ENCODE results near the gene NRP1. TPM values are rescaled to one million over a fixed set of nuclear protein-coding genes. Genes with fewer than 3 reads are reported as not detected.
"Not testable (repeated sequence)": the region's sequence is repeated elsewhere in the genome, so short reads cannot be mapped to it uniquely, and the experiment has no call there.

NRP1 gene
- total RNA-seq, 1 donor from 2014 or later: 91.9 TPM

GRCh38 chr10:33145451-33146188 lies 188.8 kb downstream of the NRP1 start:
- DNase-seq: peak; percentile 19

GRCh38 chr10:33143160-33143728 lies 191.2 kb downstream of the NRP1 start:
- DNase-seq: no peak

GRCh38 chr10:33142295-33142694 lies 192.2 kb downstream of the NRP1 start:
- no peak for DNase-seq

DNA sequence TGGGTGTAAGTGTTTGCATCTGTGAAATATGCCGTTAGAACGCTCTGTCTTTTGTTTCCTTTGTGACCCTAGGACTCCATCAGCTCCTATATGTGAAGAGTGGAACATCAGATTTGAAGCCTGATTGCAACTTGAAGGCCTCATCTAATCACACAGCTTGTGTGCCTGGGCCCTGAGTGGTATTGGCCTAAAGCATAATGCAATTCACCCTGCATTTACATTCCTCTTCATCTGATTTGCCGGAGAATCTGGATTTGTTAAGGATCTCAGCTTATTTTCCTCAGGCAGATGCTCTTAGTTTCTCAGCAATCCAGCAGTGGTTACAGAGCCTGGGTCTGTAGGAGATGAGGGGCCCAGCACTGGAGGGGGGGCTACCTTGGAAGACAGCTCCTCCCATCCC lies 193.2 kb downstream of the NRP1 start:
- DNase-seq: no peak

DNA sequence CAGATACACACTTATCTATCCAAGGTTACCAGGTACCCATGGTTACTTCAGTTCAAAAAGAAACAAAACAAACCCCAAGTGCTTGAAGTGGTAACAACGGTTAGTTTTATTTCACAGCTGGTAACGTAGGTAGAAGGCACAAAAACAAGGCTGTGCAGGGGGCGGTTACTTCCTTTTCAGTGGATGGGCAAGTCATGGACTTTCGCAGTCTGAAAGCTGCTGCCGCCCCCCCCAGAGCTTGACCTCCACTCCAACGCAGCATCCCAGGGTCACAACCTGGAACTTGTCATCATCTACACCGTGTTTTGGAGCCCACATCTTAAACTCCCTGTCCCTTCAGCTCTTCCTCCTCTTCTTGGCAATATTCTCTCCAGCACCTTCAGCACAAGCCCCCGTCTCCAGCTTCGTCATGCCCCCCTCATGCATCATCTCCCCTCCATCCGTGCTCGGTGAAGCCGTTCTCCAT lies 195.3 kb downstream of the NRP1 start:
- DNase-seq: no peak

- not testable (repeated sequence) for DNase-seq
These were observed 195.8 kb downstream of the NRP1 start for GRCh38 chr10:33138686-33139085.

GRCh38 chr10:33137356-33138005 lies 197.0 kb downstream of the NRP1 start:
- no peak for DNase-seq

DNA sequence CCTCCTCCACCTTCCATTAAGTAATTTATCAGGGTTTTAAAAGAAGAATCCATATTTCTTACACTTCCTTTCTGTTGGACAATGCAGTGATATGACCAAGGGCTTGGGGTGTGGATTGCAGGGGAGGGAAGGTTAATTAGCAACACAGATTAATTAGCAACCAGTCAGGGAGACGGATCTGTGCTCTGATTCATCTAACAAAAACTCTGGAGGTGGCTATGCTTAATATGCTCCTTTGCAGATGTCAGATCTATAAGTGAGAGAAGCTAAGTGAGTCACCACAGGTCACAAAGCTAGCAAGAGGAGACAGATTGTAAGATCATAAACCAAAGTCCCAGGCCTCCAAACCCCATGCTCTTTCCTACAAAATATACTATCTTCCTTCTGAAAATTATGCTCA lies 197.7 kb downstream of the NRP1 start:
- DNase-seq: no peak

GRCh38 chr10:33136271-33136670 lies 198.2 kb downstream of the NRP1 start:
- DNase-seq: no peak

DNA sequence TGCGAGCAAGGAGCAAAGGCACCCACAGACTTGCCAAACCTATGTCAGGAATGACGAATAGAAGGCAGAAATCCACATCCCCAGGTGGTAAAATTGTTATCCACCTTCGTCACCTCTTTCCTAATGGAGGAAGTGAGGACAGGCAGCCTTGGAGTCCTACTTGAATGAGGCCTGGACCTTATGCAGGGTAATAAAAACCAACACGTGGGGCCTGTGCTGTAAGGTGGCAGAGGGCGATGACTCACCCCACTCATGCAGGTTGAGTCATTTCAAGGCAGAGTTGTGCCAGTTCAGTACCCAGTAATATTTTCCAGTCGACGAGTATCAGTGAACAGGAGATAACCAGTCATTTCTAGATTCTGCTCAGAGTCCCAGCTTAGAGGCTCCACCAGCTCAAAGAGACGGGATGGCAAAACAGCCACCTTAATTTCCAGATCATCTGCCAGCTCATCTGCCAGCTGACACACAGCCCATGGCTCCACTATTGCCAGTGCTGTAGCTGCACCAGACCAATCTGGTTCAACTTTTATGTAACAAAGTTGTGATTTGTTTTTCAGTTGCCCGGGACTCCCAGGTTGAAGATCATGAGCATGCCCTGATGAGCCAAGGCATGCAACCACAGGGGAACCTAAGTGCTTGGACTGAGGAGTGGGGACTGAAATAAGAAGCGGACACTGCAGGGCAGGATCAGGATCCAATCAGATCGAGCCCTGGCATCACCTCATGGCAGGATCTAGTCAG lies 200.3 kb downstream of the NRP1 start:
- DNase-seq: no peak

DNA sequence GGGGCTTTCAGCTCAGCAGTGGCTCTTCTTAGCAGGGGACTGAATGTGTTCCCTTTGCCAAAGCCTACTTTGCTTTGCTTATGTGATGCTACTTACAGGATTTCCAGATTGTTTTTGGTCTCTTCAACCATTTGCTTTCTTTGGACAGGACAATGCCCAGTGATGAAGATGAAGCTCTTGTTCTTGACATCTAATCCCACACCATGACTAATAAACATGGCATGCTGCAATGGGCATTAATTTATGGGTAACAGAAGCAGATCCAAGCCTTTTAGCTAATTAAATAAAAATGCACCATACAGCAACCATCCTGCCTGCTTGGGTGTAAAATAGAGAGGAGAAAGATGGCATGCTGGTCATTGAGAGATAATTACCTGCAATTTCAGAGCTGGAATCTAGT lies 200.9 kb downstream of the NRP1 start:
- no peak for DNase-seq

GRCh38 chr10:33132626-33133025 lies 201.8 kb downstream of the NRP1 start:
- no peak for DNase-seq

DNA sequence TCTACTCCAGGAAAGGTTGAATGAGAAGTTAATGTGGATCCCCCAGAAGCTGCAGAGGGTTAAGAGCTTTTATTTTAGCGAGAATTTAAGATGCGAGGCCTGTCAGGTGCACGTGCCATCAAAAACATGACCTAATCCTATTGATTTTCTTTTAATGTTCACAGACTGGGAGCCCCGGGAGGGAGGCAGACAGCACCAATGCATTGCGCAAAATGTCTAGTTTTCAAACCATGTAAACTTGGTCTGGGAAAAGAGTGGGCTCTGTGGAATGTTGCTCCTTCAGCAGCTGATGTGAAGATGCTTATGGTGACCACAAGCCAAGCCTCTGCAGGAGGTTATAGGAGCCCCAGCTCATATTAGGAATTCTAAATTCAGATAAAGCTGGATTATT lies 204.5 kb downstream of the NRP1 start:
- no peak for DNase-seq

DNA sequence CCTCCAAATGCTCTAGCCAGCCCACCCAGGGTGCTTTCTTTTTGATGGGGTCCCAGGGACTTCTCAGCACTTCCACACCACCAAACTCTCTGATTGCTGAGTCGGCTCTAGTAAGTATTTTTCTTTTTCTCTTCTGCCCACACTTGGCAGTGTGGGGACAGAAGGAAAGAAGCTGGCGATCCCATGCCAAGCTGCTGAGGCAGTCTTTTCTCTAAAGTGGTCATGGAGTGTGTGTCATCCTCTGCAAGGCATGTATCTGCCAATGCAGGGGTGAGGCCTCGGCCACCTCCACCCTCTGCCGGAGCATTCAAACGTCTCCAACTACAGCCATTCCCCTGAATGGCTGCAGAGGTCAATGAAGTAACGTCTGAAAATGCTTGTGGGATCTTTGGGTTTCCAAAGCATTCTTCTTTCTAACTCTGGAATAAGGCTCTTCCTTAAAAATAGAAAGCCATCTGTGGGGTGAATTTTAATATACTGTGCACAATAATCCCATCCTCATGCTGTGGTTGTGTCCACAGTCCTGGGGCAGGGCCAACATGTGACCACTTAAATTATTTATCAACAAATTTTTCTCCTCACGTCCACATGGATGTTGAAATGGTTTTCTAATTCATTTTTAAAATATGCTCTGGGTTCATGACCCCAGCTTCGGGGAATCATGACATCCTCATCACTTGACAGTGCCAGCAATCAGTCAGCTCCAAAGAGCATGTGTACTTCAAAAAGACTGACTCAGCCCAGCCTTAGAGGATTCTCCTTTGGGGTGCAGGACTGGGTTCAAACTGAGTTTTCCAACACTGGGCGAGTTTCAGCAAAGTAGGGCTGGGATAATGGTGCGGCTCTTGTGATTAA lies 205.1 kb downstream of the NRP1 start:
- DNase-seq: no peak

- DNase-seq: no peak
These were observed 206.8 kb downstream of the NRP1 start for GRCh38 chr10:33127622-33128021.

Small RNAs within 50 kb of the gene (small RNA-seq; reads per million reads assigned to genes)
- gene AL353600.1: not detected
- not detected for gene RN7SL398P

Data from occipital lobe (tissue), 3 donors.